Left lung (tissue), 10 donors: ENCODE results near the gene PCP4L1. TPM values are rescaled to one million over a fixed set of nuclear protein-coding genes. Genes with fewer than 3 reads are reported as not detected.
A peak's percentile ranks its signal among the peaks of the same experiment; 100 is the strongest.

Experiments
- ATAC-seq: fragments of 200-7000 bp; cut with Tn5 transposase; one replicate; pipeline ENCODE4 v1.9.1; 2020; ENCODE audit warnings: moderate library complexity
- DNase-seq, 4 donors: peaks; one replicate each; pipeline ENCODE4 v3.0.0-alpha.2; 2013 to 2020
- H3K27ac ChIP-seq, 2 donors: fragments of 200-600 bp; sonication (generic) in 1 of 2; one replicate each; pipeline versions ENCODE4 v1.5.0 to v1.8.0; 2020 to 2021
- H3K27me3 ChIP-seq, 2 donors: fragments of 200-600 bp; sonication (generic) in 1 of 2; one replicate each; pipeline versions ENCODE4 v1.5.0 to v1.8.0; 2020 to 2021
- H3K36me3 ChIP-seq, 2 donors: fragments of 200-600 bp; sonication (generic) in 1 of 2; one replicate each; pipeline versions ENCODE4 v1.5.0 to v1.8.0; 2020 to 2021
- H3K4me1 ChIP-seq, 2 donors: fragments of 200-600 bp; one replicate each; pipeline ENCODE4 v1.8.0; 2021
- H3K4me3 ChIP-seq, 2 donors: fragments of 200-600 bp; sonication (generic) in 1 of 2; one replicate each; pipeline versions ENCODE4 v1.5.0 to v1.8.0; 2020 to 2021; ENCODE audit warnings: mild to moderate bottlenecking in 1 of 2
- H3K9me3 ChIP-seq, 2 donors: fragments of 200-600 bp; sonication (generic) in 1 of 2; one replicate each; pipeline versions ENCODE4 v1.5.0 to v1.8.0; 2020 to 2021
- CTCF ChIP-seq, 2 donors: fragments of 200-600 bp; sonication (generic) in 1 of 2; IDR thresholded peaks; one replicate each; pipeline versions ENCODE4 v1.5.0 to v1.8.0; 2021; ENCODE audit warnings: antibody characterized with exemption in 2 of 2
- intact Hi-C, 2 donors: fragments of 100-400 bp; cut with DNase I; formaldehyde crosslinking; loops; one replicate each; pipeline versions ENCODE4 v1.11.2 to v1.14.2; 2022
- polyA plus RNA-seq, 6 donors: library from polyadenylated mRNA; unstranded; fragments of 120-200 nt; gene quantifications; one replicate each; pipeline ENCODE4 v1.2.1, GENCODE V29; 2013; ENCODE audit not compliant: insufficient read length in 6 of 6
- total RNA-seq, 2 donors: library from RNA; stranded (reverse); fragmentation: NEBNext Ultra II Directional; extraction: Animal tissue kit (Norgen Biotek cat#: 25700); gene quantifications; one replicate each; pipeline ENCODE4 v1.2.1, GENCODE V29; 2021
- donor health status: DM: no; HTN: yes; CAD: no.
- donor health status: DM: no; HTN: no; CAD: no.

PCP4L1 gene
- total and polyA plus RNA-seq, 8 donors, result 0.53 to 6.6 (median 1.3) TPM

- TF ChIP-seq CTCF (IDR thresholded peaks at IDR 0.05), result no peak
- intact Hi-C loops, result no loop called here
- Histone ChIP-seq H3K9me3 (no peaks in the 10 kb centered on the region), H3K4me1 (peaks cover 0 to 45% of the 10 kb centered on the region in 2 donors), H3K36me3 (no peaks in the 10 kb centered on the region), H3K27ac (peak overlapping the region in 1 of 2 donors; percentile 90), H3K27me3 (no peaks in the 10 kb centered on the region), H3K4me3 (no peak overlapping the region)
- ATAC-seq (no peak), DNase-seq (peak in 1 of 4 donors; percentile 78)
Observed at GRCh38 chr1:161307230-161307768, 48.8 kb downstream of the PCP4L1 start.

GRCh38 chr1:161307892-161308638 is 49.5 kb downstream of the PCP4L1 start:
- no peak for TF ChIP-seq CTCF (IDR thresholded peaks at IDR 0.05)
- H3K27ac ChIP-seq, result peak overlapping the region in 1 of 2 donors; percentile 90
- no peaks in the 10 kb centered on the region for H3K27me3 ChIP-seq
- DNase-seq, result no peak
- peaks cover 0 to 39% of the 10 kb centered on the region in 2 donors for H3K4me1 ChIP-seq
- H3K4me3 ChIP-seq, result no peak overlapping the region
- intact Hi-C loops, result no loop called here
- H3K36me3 ChIP-seq, result no peaks in the 10 kb centered on the region
- H3K9me3 ChIP-seq, result no peaks in the 10 kb centered on the region
- no peak for ATAC-seq

DNA sequence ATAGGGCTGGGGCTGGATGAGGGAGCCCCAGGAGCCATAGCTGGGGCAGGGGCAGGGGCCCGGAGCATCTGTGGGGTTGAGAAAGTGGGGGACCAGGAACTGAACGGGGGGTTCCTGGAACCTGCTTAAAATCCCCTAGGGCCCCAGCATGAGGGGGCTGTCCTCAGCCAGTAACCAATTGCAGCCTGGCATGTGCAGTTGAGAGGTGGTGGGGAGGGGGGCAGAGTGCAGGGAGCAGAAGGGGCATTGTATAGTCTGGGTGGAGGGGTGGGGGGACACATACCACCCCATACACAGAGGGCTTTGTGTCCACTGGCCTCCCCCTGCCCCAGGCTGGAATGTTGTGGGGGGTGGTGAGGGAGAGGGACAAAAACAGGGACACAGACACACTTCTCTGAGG is 51.3 kb downstream of the PCP4L1 start, which contains the start of gene MPZ:
TSS of gene MPZ (minus strand) at position 101 of the 400 bp plus-strand sequence. CDS start at position 38, 63 bp downstream.
- intact Hi-C loops, result no loop called here
- no peak within 1 kb of the TSS for H3K27ac ChIP-seq

GRCh38 chr1:161311595-161312181 is 53.1 kb downstream of the PCP4L1 start:
- no peak for DNase-seq
- intact Hi-C loops, result no loop called here

More for the DNA sequence above, 51.3 kb downstream of the PCP4L1 start, which contains the start of gene MPZ:
- no peak for TF ChIP-seq CTCF (IDR thresholded peaks at IDR 0.05)
- no peak within 1 kb of the TSS for H3K4me3 ChIP-seq
- no peaks in the 10 kb centered on the region for H3K36me3 ChIP-seq
- no peaks in the 10 kb centered on the region for H3K9me3 ChIP-seq
- DNase-seq (no peak), ATAC-seq (no peak)
- peaks cover 0 to 30% of the 10 kb centered on the region in 2 donors for H3K4me1 ChIP-seq
- H3K27me3 ChIP-seq, result no peaks in the 10 kb centered on the region

More at GRCh38 chr1:161311595-161312181, 53.1 kb downstream of the PCP4L1 start:
- no peaks in the 10 kb centered on the region for H3K36me3 ChIP-seq
- ATAC-seq, result no peak
- TF ChIP-seq CTCF (IDR thresholded peaks at IDR 0.05), result no peak
- H3K4me1 ChIP-seq, result peaks cover 0 to 37% of the 10 kb centered on the region in 2 donors
- H3K27me3 ChIP-seq, result no peaks in the 10 kb centered on the region
- no peaks in the 10 kb centered on the region for H3K9me3 ChIP-seq
- no peak overlapping the region for H3K4me3 ChIP-seq
- no peak overlapping the region for H3K27ac ChIP-seq
